ENCODE measurements around the gene FBXW5.

- TF ChIP-seq, protein P1, sequence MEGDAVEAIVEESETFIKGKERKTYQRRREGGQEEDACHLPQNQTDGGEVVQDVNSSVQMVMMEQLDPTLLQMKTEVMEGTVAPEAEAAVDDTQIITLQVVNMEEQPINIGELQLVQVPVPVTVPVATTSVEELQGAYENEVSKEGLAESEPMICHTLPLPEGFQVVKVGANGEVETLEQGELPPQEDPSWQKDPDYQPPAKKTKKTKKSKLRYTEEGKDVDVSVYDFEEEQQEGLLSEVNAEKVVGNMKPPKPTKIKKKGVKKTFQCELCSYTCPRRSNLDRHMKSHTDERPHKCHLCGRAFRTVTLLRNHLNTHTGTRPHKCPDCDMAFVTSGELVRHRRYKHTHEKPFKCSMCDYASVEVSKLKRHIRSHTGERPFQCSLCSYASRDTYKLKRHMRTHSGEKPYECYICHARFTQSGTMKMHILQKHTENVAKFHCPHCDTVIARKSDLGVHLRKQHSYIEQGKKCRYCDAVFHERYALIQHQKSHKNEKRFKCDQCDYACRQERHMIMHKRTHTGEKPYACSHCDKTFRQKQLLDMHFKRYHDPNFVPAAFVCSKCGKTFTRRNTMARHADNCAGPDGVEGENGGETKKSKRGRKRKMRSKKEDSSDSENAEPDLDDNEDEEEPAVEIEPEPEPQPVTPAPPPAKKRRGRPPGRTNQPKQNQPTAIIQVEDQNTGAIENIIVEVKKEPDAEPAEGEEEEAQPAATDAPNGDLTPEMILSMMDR (conservative IDR thresholded peaks at IDR 0.05; ENCODE audit: low read length): no peak
- no peak for TF ChIP-seq EZH2phosphoT487 (IDR thresholded peaks at IDR 0.05; ENCODE audit: borderline replicate concordance, low read depth, low read length)
These were observed 5.0 kb downstream of the FBXW5 start for GRCh38 chr9:136939431-136939995.
